Right atrium auricular region (tissue), 2 donors: ENCODE data around the gene UBR3. TPM values are rescaled to one million over a fixed set of nuclear protein-coding genes. Genes with fewer than 3 reads are reported as not detected.

Experiments
- DNase-seq: peaks from one replicate; pipeline ENCODE4 v3.0.0-alpha.2; 2019; ENCODE audit warnings: low spot score
- H3K27ac ChIP-seq, 2 donors: fragments of 200-600 bp; sonication (generic); 1 replicate in 1 of 2; 2 replicates in 1 of 2; pipeline ENCODE4 v1.5.1; 2016 to 2019
- H3K27me3 ChIP-seq, 2 donors: fragments of 200-600 bp; sonication (generic); one replicate each; pipeline versions ENCODE4 v1.5.1 to v1.6.0; 2017 to 2019
- H3K36me3 ChIP-seq: fragments of 200-600 bp; sonication (generic); one replicate; pipeline ENCODE4 v1.5.1; 2016
- H3K4me1 ChIP-seq, 2 donors: fragments of 200-600 bp; sonication (generic); one replicate each; pipeline versions ENCODE4 v1.5.1 to v1.6.0; 2017 to 2019
- H3K4me3 ChIP-seq, 2 donors: fragments of 200-600 bp; sonication (generic); 1 replicate in 1 of 2; 2 replicates in 1 of 2; pipeline ENCODE4 v1.5.1; 2017 to 2019; ENCODE audit warnings: mild to moderate bottlenecking in 1 of 2, moderate library complexity in 1 of 2
- H3K9me3 ChIP-seq, 2 donors: fragments of 200-600 bp; sonication (generic); one replicate each; pipeline ENCODE4 v1.5.1; 2019
- CTCF ChIP-seq, 2 donors: fragments of 200-600 bp; sonication (generic); IDR thresholded peaks; one replicate each; pipeline ENCODE4 v1.5.1; 2019; ENCODE audit warnings: antibody characterized with exemption in 2 of 2
- total RNA-seq, 2 donors: library from RNA; depleted of rRNA; stranded (reverse); fragments of >200 nt; gene quantifications; one replicate each; pipeline ENCODE4 v1.1.0, GENCODE V29; 2016

UBR3 gene
- total RNA-seq, 2 donors from 2014 or later = 56.5 to 93.6 TPM

- H3K4me1 ChIP-seq = peaks cover 0 to 18% of the 10 kb centered on the region in 2 donors
- H3K9me3 ChIP-seq = no peaks in the 10 kb centered on the region
- TF ChIP-seq CTCF (IDR thresholded peaks at IDR 0.05) = no peak
- no peak for DNase-seq
- no peak overlapping the region for H3K27ac ChIP-seq
- H3K36me3 ChIP-seq = no peaks in the 10 kb centered on the region
- no peaks in the 10 kb centered on the region for H3K27me3 ChIP-seq
- H3K4me3 ChIP-seq = no peak overlapping the region
These were observed 261.5 kb downstream of the UBR3 start for GRCh38 chr2:170088776-170089175.

GRCh38 chr2:170090229-170090628, 263.0 kb downstream of the UBR3 start:
- Histone ChIP-seq H3K27me3 (no peaks in the 10 kb centered on the region), H3K27ac (no peak overlapping the region), H3K4me1 (peaks cover 0 to 18% of the 10 kb centered on the region in 2 donors), H3K4me3 (no peak overlapping the region), H3K36me3 (no peaks in the 10 kb centered on the region), H3K9me3 (no peaks in the 10 kb centered on the region)
- no peak for DNase-seq
- no peak for TF ChIP-seq CTCF (IDR thresholded peaks at IDR 0.05)

- H3K4me3 ChIP-seq = no peak overlapping the region
- no peaks in the 10 kb centered on the region for H3K36me3 ChIP-seq
- H3K4me1 ChIP-seq = peaks cover 0 to 12% of the 10 kb centered on the region in 2 donors
- H3K27ac ChIP-seq = no peak overlapping the region
- no peak for DNase-seq
- no peaks in the 10 kb centered on the region for H3K9me3 ChIP-seq
- no peaks in the 10 kb centered on the region for H3K27me3 ChIP-seq
- TF ChIP-seq CTCF (IDR thresholded peaks at IDR 0.05) = no peak
These were observed 264.2 kb downstream of the UBR3 start for GRCh38 chr2:170091436-170091835.

GRCh38 chr2:170092436-170093060, 265.3 kb downstream of the UBR3 start:
- peaks cover 0 to 12% of the 10 kb centered on the region in 2 donors for H3K4me1 ChIP-seq
- no peaks in the 10 kb centered on the region for H3K27me3 ChIP-seq
- no peak overlapping the region for H3K27ac ChIP-seq
- H3K36me3 ChIP-seq = no peaks in the 10 kb centered on the region
- no peak overlapping the region for H3K4me3 ChIP-seq
- TF ChIP-seq CTCF (IDR thresholded peaks at IDR 0.05) = no peak
- no peaks in the 10 kb centered on the region for H3K9me3 ChIP-seq
- no peak for DNase-seq

GRCh38 chr2:170095380-170095779, 268.1 kb downstream of the UBR3 start:
- H3K27ac ChIP-seq = no peak overlapping the region
- no peak overlapping the region for H3K4me3 ChIP-seq
- H3K9me3 ChIP-seq = no peaks in the 10 kb centered on the region
- TF ChIP-seq CTCF (IDR thresholded peaks at IDR 0.05) = no peak
- no peaks in the 10 kb centered on the region for H3K27me3 ChIP-seq
- no peak for DNase-seq
- no peaks in the 10 kb centered on the region for H3K4me1 ChIP-seq
- H3K36me3 ChIP-seq = no peaks in the 10 kb centered on the region
